OCI-LY7 (cell line): ENCODE measurements around the gene PTPRM. TPM values are rescaled to one million over a fixed set of nuclear protein-coding genes. Genes with fewer than 3 reads are reported as not detected.

Source experiments
- BruUV-seq: library from RNA; stranded (reverse); fragments of 400-500 nt; replicated peaks from 2 replicates; lab custom pipeline; 2021; lab: Mats Ljungman, UMichigan
- CTCF ChIA-PET: fragments of 300-600 bp; sonication (Branson Sonifier 250); formaldehyde crosslinking; loops from one replicate; lab custom pipeline; 2022; ENCODE audit warnings: antibody characterized with exemption; ENCODE audit not compliant: unreplicated experiment; lab: Charles Lee
- POLR2A ChIA-PET: fragments of 300-600 bp; sonication (Branson Sonifier 250); formaldehyde crosslinking; loops from one replicate; lab custom pipeline; 2022; ENCODE audit warnings: antibody characterized with exemption; lab: Charles Lee
- DNase-seq: peaks from one replicate; pipeline ENCODE4 v3.0.0-alpha.2; 2015; ENCODE audit warnings: low spot score
- H2AFZ ChIP-seq: fragments of 200-600 bp; sonication (generic), shearing (Covaris generic); 2 replicates; pipeline ENCODE4 v1.6.1; 2014; ENCODE audit warnings: mild to moderate bottlenecking, antibody characterized with exemption, low read length, moderate library complexity
- H3K27ac ChIP-seq: fragments of 200-600 bp; sonication (generic); 2 replicates; pipeline ENCODE4 v1.5.1; 2014; ENCODE audit warnings: mixed run types, low read depth, mild to moderate bottlenecking, moderate library complexity, low read length, inconsistent platforms; ENCODE audit not compliant: poor library complexity, severe bottlenecking
- H3K36me3 ChIP-seq: fragments of 200-600 bp; sonication (generic); 2 replicates; pipeline ENCODE4 v1.6.1; 2014; ENCODE audit warnings: mild to moderate bottlenecking, antibody characterized with exemption, low read length, moderate library complexity, mixed read lengths; ENCODE audit not compliant: insufficient read depth
- H3K4me1 ChIP-seq: fragments of 200-600 bp; sonication (generic); 2 replicates; pipeline ENCODE4 v1.5.1; 2014; ENCODE audit warnings: mild to moderate bottlenecking, low read length; ENCODE audit not compliant: insufficient read depth, poor library complexity, severe bottlenecking
- H3K4me2 ChIP-seq: fragments of 200-600 bp; sonication (generic); 2 replicates; pipeline ENCODE4 v1.6.1; 2014; ENCODE audit warnings: mild to moderate bottlenecking, low read length
- H3K4me3 ChIP-seq: fragments of 200-600 bp; sonication (generic); 2 replicates; pipeline ENCODE4 v1.5.1; 2014; ENCODE audit warnings: mild to moderate bottlenecking, low read depth, low read length; ENCODE audit not compliant: poor library complexity, severe bottlenecking
- H3K79me2 ChIP-seq: fragments of 200-600 bp; sonication (generic); 2 replicates; pipeline ENCODE4 v1.6.1; 2016; ENCODE audit warnings: low read depth, mild to moderate bottlenecking, low read length, moderate library complexity, mixed read lengths; ENCODE audit not compliant: insufficient read depth
- H3K9me2 ChIP-seq: fragments of 200-600 bp; sonication (generic); 2 replicates; pipeline ENCODE4 v1.6.1; 2016; ENCODE audit warnings: mild to moderate bottlenecking, low read length, mixed read lengths; ENCODE audit not compliant: insufficient read depth
- H3K9me3 ChIP-seq: fragments of 200-600 bp; sonication (generic); 2 replicates; pipeline ENCODE4 v1.6.1; 2014; ENCODE audit warnings: mild to moderate bottlenecking, mixed run types, low read length, mixed read lengths
- H4K20me1 ChIP-seq: fragments of 200-600 bp; sonication (generic); 2 replicates; pipeline ENCODE4 v1.6.1; 2014; ENCODE audit warnings: mild to moderate bottlenecking, antibody characterized with exemption, low read length, moderate library complexity, mixed read lengths; ENCODE audit not compliant: insufficient read depth
- CTCF ChIP-seq: fragments of 200-600 bp; sonication (generic); conservative IDR thresholded peaks from 2 replicates; pipeline ENCODE4 v1.5.1; 2014; ENCODE audit warnings: mild to moderate bottlenecking, antibody characterized with exemption, low read length, moderate library complexity, mixed read lengths
- EZH2phosphoT487 ChIP-seq: fragments of 200-600 bp; sonication (generic); IDR thresholded peaks from 2 replicates; pipeline ENCODE4 v1.6.1; 2018; ENCODE audit warnings: low read depth, borderline replicate concordance, mild to moderate bottlenecking, mixed run types, antibody characterized with exemption, low read length, moderate library complexity, mixed read lengths
- intact Hi-C: fragments of 100-400 bp; cut with micrococcal nuclease; formaldehyde crosslinking; loops from one replicate; pipeline ENCODE4 v1.10.0; 2022; ENCODE audit not compliant: unreplicated experiment
- total RNA-seq, 2 experiments: library from RNA; depleted of rRNA in 1 of 2; stranded (reverse); fragments of >200 nt in 1 of 2; shearing (Covaris generic) in 1 of 2; gene quantifications; 2 replicates each; pipeline ENCODE4 v1.2.3, GENCODE V29; 2014 to 2022

PTPRM gene
- total RNA-seq, 2 experiments from 2014 or later = not detected

- DNase-seq = no peak
- intact Hi-C loops = no loop called here
- ChIA-PET POLR2A (no interaction called here), CTCF (no interaction called here)
- Histone ChIP-seq H3K4me3 (no peak overlapping the region), H3K36me3 (no peaks in the 10 kb centered on the region), H3K9me3 (no peaks in the 10 kb centered on the region), H3K4me2 (no peak overlapping the region), H3K4me1 (no peaks in the 10 kb centered on the region), H3K27ac (no peak overlapping the region), H3K9me2 (no peaks in the 10 kb centered on the region), H4K20me1 (no peaks in the 10 kb centered on the region), H2AFZ (no peak overlapping the region), H3K79me2 (no peaks in the 10 kb centered on the region)
- TF ChIP-seq CTCF (no peak), EZH2phosphoT487 (no peak)
- no TSS peak for BruUV-seq
Observed at GRCh38 chr18:7856733-7857132, 289.6 kb downstream of the PTPRM start.

GRCh38 chr18:7857562-7857961 is 290.4 kb downstream of the PTPRM start:
- intact Hi-C loops = no loop called here
- Histone ChIP-seq H3K4me2 (no peak overlapping the region), H3K4me3 (no peak overlapping the region), H3K9me2 (no peaks in the 10 kb centered on the region), H4K20me1 (no peaks in the 10 kb centered on the region), H3K27ac (no peak overlapping the region), H3K4me1 (no peaks in the 10 kb centered on the region), H3K36me3 (no peaks in the 10 kb centered on the region), H2AFZ (no peak overlapping the region), H3K9me3 (no peaks in the 10 kb centered on the region), H3K79me2 (no peaks in the 10 kb centered on the region)
- ChIA-PET CTCF (no interaction called here), POLR2A (interaction anchor here (0.5 to 0.7 kb wide), 2 partner anchors 16 to 17 kb away, joined by 3 read pairs; no protein-coding TSS in a partner anchor)
- BruUV-seq = no TSS peak
- TF ChIP-seq EZH2phosphoT487 (no peak), CTCF (no peak)
- no peak for DNase-seq

GRCh38 chr18:7859122-7859521 is 292.0 kb downstream of the PTPRM start:
- Histone ChIP-seq H3K27ac (no peak overlapping the region), H3K4me1 (no peaks in the 10 kb centered on the region), H4K20me1 (no peaks in the 10 kb centered on the region), H3K4me3 (no peak overlapping the region), H3K9me2 (no peaks in the 10 kb centered on the region), H3K36me3 (no peaks in the 10 kb centered on the region), H3K4me2 (no peak overlapping the region), H3K9me3 (no peaks in the 10 kb centered on the region), H2AFZ (no peak overlapping the region), H3K79me2 (no peaks in the 10 kb centered on the region)
- intact Hi-C loops = no loop called here
- ChIA-PET CTCF (no interaction called here), POLR2A (interaction anchor here (0.6 to 1.1 kb wide), 2 partner anchors 15 to 945 kb away, joined by 3 read pairs; no protein-coding TSS in a partner anchor)
- BruUV-seq = no TSS peak
- no peak for DNase-seq
- TF ChIP-seq CTCF = no peak
